ENCODE results near the gene GNAL. TPM values are rescaled to one million over a fixed set of nuclear protein-coding genes. Genes with fewer than 3 reads are reported as not detected.

Gene GNAL
- total RNA-seq, 1 experiment from 2014 or later: 4.6 TPM

DNA sequence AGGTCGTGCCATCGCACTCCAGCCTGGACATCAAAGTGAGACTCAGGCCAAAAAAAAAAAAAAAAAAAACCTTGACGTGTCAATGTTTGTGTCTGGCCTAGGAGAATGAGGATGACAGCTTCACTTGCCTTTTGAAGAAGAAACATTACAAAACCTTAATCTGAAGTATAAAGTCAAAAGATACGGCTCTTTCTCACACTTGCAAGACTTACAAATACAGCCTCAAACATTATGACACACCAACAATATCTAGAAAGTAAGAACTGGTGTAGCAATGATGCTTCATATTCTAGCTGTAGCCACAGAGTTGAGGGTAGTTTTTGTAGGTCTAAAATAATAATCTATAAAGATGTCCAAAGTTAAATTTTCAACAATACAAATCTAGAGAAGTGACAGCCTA, 193.6 kb downstream of the GNAL start:
- TF ChIP-seq, protein P1, sequence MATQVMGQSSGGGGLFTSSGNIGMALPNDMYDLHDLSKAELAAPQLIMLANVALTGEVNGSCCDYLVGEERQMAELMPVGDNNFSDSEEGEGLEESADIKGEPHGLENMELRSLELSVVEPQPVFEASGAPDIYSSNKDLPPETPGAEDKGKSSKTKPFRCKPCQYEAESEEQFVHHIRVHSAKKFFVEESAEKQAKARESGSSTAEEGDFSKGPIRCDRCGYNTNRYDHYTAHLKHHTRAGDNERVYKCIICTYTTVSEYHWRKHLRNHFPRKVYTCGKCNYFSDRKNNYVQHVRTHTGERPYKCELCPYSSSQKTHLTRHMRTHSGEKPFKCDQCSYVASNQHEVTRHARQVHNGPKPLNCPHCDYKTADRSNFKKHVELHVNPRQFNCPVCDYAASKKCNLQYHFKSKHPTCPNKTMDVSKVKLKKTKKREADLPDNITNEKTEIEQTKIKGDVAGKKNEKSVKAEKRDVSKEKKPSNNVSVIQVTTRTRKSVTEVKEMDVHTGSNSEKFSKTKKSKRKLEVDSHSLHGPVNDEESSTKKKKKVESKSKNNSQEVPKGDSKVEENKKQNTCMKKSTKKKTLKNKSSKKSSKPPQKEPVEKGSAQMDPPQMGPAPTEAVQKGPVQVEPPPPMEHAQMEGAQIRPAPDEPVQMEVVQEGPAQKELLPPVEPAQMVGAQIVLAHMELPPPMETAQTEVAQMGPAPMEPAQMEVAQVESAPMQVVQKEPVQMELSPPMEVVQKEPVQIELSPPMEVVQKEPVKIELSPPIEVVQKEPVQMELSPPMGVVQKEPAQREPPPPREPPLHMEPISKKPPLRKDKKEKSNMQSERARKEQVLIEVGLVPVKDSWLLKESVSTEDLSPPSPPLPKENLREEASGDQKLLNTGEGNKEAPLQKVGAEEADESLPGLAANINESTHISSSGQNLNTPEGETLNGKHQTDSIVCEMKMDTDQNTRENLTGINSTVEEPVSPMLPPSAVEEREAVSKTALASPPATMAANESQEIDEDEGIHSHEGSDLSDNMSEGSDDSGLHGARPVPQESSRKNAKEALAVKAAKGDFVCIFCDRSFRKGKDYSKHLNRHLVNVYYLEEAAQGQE (IDR thresholded peaks at IDR 0.05; ENCODE audit: low read depth): no peak
- TF ChIP-seq, protein P2, sequence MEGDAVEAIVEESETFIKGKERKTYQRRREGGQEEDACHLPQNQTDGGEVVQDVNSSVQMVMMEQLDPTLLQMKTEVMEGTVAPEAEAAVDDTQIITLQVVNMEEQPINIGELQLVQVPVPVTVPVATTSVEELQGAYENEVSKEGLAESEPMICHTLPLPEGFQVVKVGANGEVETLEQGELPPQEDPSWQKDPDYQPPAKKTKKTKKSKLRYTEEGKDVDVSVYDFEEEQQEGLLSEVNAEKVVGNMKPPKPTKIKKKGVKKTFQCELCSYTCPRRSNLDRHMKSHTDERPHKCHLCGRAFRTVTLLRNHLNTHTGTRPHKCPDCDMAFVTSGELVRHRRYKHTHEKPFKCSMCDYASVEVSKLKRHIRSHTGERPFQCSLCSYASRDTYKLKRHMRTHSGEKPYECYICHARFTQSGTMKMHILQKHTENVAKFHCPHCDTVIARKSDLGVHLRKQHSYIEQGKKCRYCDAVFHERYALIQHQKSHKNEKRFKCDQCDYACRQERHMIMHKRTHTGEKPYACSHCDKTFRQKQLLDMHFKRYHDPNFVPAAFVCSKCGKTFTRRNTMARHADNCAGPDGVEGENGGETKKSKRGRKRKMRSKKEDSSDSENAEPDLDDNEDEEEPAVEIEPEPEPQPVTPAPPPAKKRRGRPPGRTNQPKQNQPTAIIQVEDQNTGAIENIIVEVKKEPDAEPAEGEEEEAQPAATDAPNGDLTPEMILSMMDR (IDR thresholded peaks at IDR 0.05 in 2 of 3, conservative IDR thresholded peaks at IDR 0.05 in 1 of 3; ENCODE audit: borderline replicate concordance in 1 of 3, insufficient read depth in 1 of 3, low read depth in 2 of 3, low read length in 2 of 3): no peak
- TF ChIP-seq JUND (IDR thresholded peaks at IDR 0.05): no peak
- TF ChIP-seq, protein P3, sequence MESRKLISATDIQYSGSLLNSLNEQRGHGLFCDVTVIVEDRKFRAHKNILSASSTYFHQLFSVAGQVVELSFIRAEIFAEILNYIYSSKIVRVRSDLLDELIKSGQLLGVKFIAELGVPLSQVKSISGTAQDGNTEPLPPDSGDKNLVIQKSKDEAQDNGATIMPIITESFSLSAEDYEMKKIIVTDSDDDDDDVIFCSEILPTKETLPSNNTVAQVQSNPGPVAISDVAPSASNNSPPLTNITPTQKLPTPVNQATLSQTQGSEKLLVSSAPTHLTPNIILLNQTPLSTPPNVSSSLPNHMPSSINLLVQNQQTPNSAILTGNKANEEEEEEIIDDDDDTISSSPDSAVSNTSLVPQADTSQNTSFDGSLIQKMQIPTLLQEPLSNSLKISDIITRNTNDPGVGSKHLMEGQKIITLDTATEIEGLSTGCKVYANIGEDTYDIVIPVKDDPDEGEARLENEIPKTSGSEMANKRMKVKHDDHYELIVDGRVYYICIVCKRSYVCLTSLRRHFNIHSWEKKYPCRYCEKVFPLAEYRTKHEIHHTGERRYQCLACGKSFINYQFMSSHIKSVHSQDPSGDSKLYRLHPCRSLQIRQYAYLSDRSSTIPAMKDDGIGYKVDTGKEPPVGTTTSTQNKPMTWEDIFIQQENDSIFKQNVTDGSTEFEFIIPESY (IDR thresholded peaks at IDR 0.05; ENCODE audit: extremely low read depth, insufficient replicate concordance, low read length): no peak
- no peak for TF ChIP-seq EGR1 (IDR thresholded peaks at IDR 0.05; ENCODE audit: low read depth)
- no peak for TF ChIP-seq YY1 (IDR thresholded peaks at IDR 0.05; ENCODE audit: extremely low read depth, insufficient replicate concordance, low read depth, low read length)
- TF ChIP-seq, protein P4, sequence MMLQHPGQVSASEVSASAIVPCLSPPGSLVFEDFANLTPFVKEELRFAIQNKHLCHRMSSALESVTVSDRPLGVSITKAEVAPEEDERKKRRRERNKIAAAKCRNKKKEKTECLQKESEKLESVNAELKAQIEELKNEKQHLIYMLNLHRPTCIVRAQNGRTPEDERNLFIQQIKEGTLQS (IDR thresholded peaks at IDR 0.05): no peak
- TF ChIP-seq ZNF274 (IDR thresholded peaks at IDR 0.05; ENCODE audit: low read depth, low read length): no peak
- TF ChIP-seq SIN3A (IDR thresholded peaks at IDR 0.05; ENCODE audit: low read depth): no peak
- TF ChIP-seq RAD21 (IDR thresholded peaks at IDR 0.05; ENCODE audit: low read depth): no peak
- TF ChIP-seq EZH2 (IDR thresholded peaks at IDR 0.05): no peak
- no peak for TF ChIP-seq POLR2A (IDR thresholded peaks at IDR 0.05; ENCODE audit: borderline replicate concordance, extremely low read depth, insufficient read depth, insufficient read length)
- no peak for TF ChIP-seq FOSL1 (IDR thresholded peaks at IDR 0.05; ENCODE audit: low read depth)
- no peak for TF ChIP-seq POLR2AphosphoS5 (IDR thresholded peaks at IDR 0.05; ENCODE audit: low read depth, low read length)
- TF ChIP-seq EZH2phosphoT487 (IDR thresholded peaks at IDR 0.05; ENCODE audit: borderline replicate concordance): no peak
- TF ChIP-seq TCF7L2 (IDR thresholded peaks at IDR 0.05; ENCODE audit: borderline replicate concordance, extremely low read depth, insufficient read depth, insufficient read length): no peak
- Histone ChIP-seq H3K36me3 (ENCODE audit: control insufficient read depth in 1 of 2, insufficient read depth in 2 of 2, low read length in 2 of 2) (no peaks in the 10 kb centered on the region), H4K20me1 (ENCODE audit: insufficient read depth) (no peaks in the 10 kb centered on the region), H3K9ac (ENCODE audit: low read length) (no peak overlapping the region), H3K79me2 (ENCODE audit: insufficient read depth, low read length) (no peaks in the 10 kb centered on the region), H3K27me3 (ENCODE audit: insufficient read depth, low read length) (no peaks in the 10 kb centered on the region), H2AFZ (ENCODE audit: low read depth, low read length, poor library complexity, severe bottlenecking) (no peak overlapping the region), H3K9me2 (ENCODE audit: insufficient read depth) (no peaks in the 10 kb centered on the region), H3K4me2 (ENCODE audit: low read length) (no peak overlapping the region), H3K4me1 (ENCODE audit: control insufficient read depth in 1 of 2, insufficient read depth in 2 of 2, low read length in 2 of 2) (peaks cover 3 to 6% of the 10 kb centered on the region in 2 experiments; a peak in 3 of 4 replicates), H3K27ac (ENCODE audit: low read depth, low read length) (no peak overlapping the region), H3K4me3 (replicated peaks in 1 of 2; ENCODE audit: low read depth in 1 of 2, low read length in 2 of 2) (no peak overlapping the region), H3K9me3 (ENCODE audit: control insufficient read depth in 1 of 2, insufficient read depth in 1 of 2, low read depth in 1 of 2, low read length in 2 of 2) (no peaks in the 10 kb centered on the region)
- RAD21 ChIA-PET (ENCODE audit: low non-redundant PET in 1 of 2, low total read pairs in 2 of 2, uncharacterized antibody in 2 of 2, unreplicated experiment in 2 of 2): no interaction called here
- ATAC-seq (no peak), DNase-seq (ENCODE audit: low read depth, low spot score) (no peak)
- POLR2A ChIA-PET: no interaction called here
- intact Hi-C loops (cut with micrococcal nuclease): no loop called here
- CTCF ChIA-PET: no interaction called here
- BruUV-seq (replicated peaks): no TSS peak

Measured in HCT116 (cell line).